Heart right ventricle (tissue), 16 donors: ENCODE measurements around the gene ATG12. TPM values are rescaled to one million over a fixed set of nuclear protein-coding genes. Genes with fewer than 3 reads are reported as not detected.

Experiments used
- ATAC-seq, 8 donors: fragments of 200-7000 bp; cut with Tn5 transposase; one replicate each; pipeline ENCODE4 v1.9.1; 2020; ENCODE audit warnings: mild to moderate bottlenecking in 8 of 8, moderate library complexity in 8 of 8, moderate number of reproducible peaks in 1 of 8
- DNase-seq, 2 donors: peaks; one replicate each; pipeline ENCODE4 v3.0.0-alpha.2; 2020
- H3K27ac ChIP-seq, 10 donors: fragments of 200-600 bp; sonication (generic) in 2 of 10; one replicate each; pipeline versions ENCODE4 v1.5.0 to v1.8.0; 2020 to 2022; ENCODE audit warnings: mild to moderate bottlenecking in 3 of 10
- H3K27me3 ChIP-seq, 7 donors: fragments of 200-600 bp; one replicate each; pipeline ENCODE4 v1.8.0; 2021 to 2022; ENCODE audit warnings: mild to moderate bottlenecking in 2 of 7
- H3K36me3 ChIP-seq, 9 donors: fragments of 200-600 bp; sonication (generic) in 1 of 9; one replicate each; pipeline versions ENCODE4 v1.5.0 to v1.8.0; 2020 to 2022; ENCODE audit warnings: mild to moderate bottlenecking in 2 of 9
- H3K4me1 ChIP-seq, 9 donors: fragments of 200-600 bp; sonication (generic) in 1 of 9; one replicate each; pipeline versions ENCODE4 v1.5.0 to v1.8.0; 2020 to 2022; ENCODE audit warnings: mild to moderate bottlenecking in 4 of 9
- H3K4me3 ChIP-seq, 10 donors: fragments of 200-600 bp; sonication (generic) in 2 of 10; one replicate each; pipeline versions ENCODE4 v1.5.0 to v1.8.0; 2020 to 2022; ENCODE audit warnings: mild to moderate bottlenecking in 7 of 10, moderate library complexity in 2 of 10
- H3K9me3 ChIP-seq, 11 donors: fragments of 200-600 bp in 10 of 11; sonication (generic) in 2 of 11; one replicate each; pipeline versions ENCODE4 v1.5.0 to v1.8.0; 2013 to 2022; ENCODE audit warnings: mild to moderate bottlenecking in 2 of 11, control low read depth in 1 of 11, moderate library complexity in 1 of 11
- WGBS, 2 donors: extraction: QIAGEN DNeasy Blood & Tissue Kit; methylation state at CpG; one replicate each; pipeline ENCODE4 v1.1.7; 2013; ENCODE audit warnings: inconsistent platforms in 1 of 2; 5-methylcytosine and 5-hydroxymethylcytosine counted together
- intact Hi-C, 10 donors: fragments of 100-400 bp; cut with DNase I; formaldehyde crosslinking; loops; one replicate each; pipeline versions ENCODE4 v1.11.1 to v1.14.2; 2022
- polyA plus RNA-seq, 2 donors: library from polyadenylated mRNA; stranded (reverse); fragments of 200-250 nt; gene quantifications; one replicate each; pipeline ENCODE4 v1.2.3, GENCODE V29; 2013
- total RNA-seq, 10 donors: library from RNA; stranded (reverse); fragmentation: NEBNext Ultra II Directional in 3 of 10; extraction: Animal tissue kit (Norgen Biotek cat#: 25700) in 3 of 10; gene quantifications; one replicate each; pipeline versions ENCODE4 v1.2.1 to v1.2.4, GENCODE V29; 2021 to 2023
- TF ChIP-seq, protein P1 (sequence below), 9 donors: fragments of 200-600 bp; sonication (generic) in 2 of 9; IDR thresholded peaks; one replicate each; pipeline versions ENCODE4 v1.5.0 to v1.8.0; 2021 to 2022; ENCODE audit warnings: antibody characterized with exemption in 9 of 9, mild to moderate bottlenecking in 5 of 9, moderate library complexity in 1 of 9
- donor health status: Arrhythmogenic right ventricular cardiomyopathy.
- donor health status: ischemic (EF 13 %, LVEDD 7.1; RV severe dilation, severe dysfunction).
- donor health status: healthy with polysubstance abuse.
- donor health status: DM: no; HTN: yes; CAD: no.
- donor health status: DM: no; HTN: no; CAD: no.
- donor health status: ischemic (EF 25% LVEDD 6.9; RV normal size, moderate dysfunction).
- donor health status: ischemic (EF 25% LVEDD 5.7; RV mildly dilated, moderate dysfunction).
- donor health status: healthy.
- donor health status: DM: yes; HTN: yes; CAD: no.
- donor health status: Ischemic cardiomyopathy.
- donor health status: ischemic (EF 35%, LVEDD 5.7; RV mildly dilated, moderate dysfunction).
- donor health status: nonischemic (EF 11% LVEDD 7.7; RV severe dilation, severe dysfunction).
- donor health status: DM: yes; HTN: yes; CAD: no.
- donor health status: PGD.
- donor health status: ischemic (EF 29% LVEDD 5.4; RV normal size, mild dysfunction).
- donor health status: nonischemic (EF 23%, LVEDD 6.1; RV moderate dilation, normal function).

The ATG12 gene
- total and polyA plus RNA-seq, 12 donors: 18.0 to 29.8 (median 25.0) TPM

DNA sequence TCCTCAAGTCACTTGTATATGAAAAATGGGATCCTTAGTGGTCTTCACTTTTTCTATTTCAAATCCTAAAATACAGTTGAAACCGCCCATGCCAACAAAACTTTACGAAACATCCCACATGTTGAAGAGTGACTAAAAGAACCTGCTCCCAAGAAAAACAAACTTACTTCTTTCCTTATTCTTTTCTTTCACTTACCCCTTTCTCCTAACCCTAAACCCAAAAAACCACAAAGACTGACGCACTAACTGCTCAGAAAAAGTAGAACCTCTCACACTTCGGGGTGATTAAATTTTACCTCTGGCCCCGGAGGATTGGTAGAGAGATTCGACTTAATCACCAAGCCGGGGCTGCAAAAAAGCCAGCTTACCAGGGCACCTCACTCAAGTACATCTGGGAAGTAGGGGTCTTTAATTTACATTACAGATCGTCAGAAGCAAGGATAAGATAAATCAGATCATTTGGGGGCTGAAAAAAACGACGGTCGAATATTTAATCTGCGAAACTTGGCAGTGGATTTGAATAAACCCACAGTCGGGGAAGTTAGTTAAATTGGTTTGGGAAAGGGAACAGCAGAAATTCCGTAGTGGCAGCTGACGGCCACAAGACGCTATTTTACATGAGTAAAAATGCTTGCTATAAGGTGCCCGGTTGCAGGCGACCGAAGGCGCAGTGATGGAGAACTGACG lies 26.2 kb downstream of the ATG12 start:
- no peaks in the 10 kb centered on the region for H3K9me3 ChIP-seq
- H3K4me3 ChIP-seq: peak overlapping the region; percentile 36 to 75 (median 60)
- H3K27me3 ChIP-seq: peaks cover 0 to 81% (median 41%) of the 10 kb centered on the region in 7 donors
- H3K27ac ChIP-seq: no peak overlapping the region
- WGBS, 2 donors: 25 to 26% methylated on average over 21 of the region's 21 CpGs
- peaks cover 0 to 18% (median 9%) of the 10 kb centered on the region in 9 donors for H3K4me1 ChIP-seq
- DNase-seq: no peak
- TF ChIP-seq, protein P1, sequence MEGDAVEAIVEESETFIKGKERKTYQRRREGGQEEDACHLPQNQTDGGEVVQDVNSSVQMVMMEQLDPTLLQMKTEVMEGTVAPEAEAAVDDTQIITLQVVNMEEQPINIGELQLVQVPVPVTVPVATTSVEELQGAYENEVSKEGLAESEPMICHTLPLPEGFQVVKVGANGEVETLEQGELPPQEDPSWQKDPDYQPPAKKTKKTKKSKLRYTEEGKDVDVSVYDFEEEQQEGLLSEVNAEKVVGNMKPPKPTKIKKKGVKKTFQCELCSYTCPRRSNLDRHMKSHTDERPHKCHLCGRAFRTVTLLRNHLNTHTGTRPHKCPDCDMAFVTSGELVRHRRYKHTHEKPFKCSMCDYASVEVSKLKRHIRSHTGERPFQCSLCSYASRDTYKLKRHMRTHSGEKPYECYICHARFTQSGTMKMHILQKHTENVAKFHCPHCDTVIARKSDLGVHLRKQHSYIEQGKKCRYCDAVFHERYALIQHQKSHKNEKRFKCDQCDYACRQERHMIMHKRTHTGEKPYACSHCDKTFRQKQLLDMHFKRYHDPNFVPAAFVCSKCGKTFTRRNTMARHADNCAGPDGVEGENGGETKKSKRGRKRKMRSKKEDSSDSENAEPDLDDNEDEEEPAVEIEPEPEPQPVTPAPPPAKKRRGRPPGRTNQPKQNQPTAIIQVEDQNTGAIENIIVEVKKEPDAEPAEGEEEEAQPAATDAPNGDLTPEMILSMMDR (IDR thresholded peaks at IDR 0.05): peak in 1 of 9 donors; percentile 10
- intact Hi-C loops: loop anchor here in 1 of 10 donors (2.0 kb wide), 1 partner anchor 14 kb away; no protein-coding TSS in a partner anchor
- ATAC-seq: no peak
- peaks cover 0 to 5% (median 0%) of the 10 kb centered on the region in 9 donors for H3K36me3 ChIP-seq

DNA sequence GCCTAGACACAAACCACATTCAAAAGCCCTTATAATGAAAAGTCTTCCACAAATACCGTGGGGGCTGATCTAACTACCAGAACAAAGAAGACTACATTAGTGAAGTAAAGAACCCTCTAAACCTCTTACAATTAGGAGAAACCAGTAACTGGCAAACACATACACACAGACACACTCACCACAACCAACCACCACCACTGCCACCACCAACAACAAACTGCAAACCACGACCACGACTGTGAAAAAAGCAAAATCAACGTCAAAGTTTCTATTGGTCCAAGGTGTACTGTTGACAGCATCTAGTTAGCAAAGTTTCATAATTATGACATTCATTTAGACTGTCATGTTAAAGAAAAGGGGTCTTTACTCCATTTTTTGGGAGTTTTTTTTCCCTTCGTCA lies 27.6 kb downstream of the ATG12 start:
- intact Hi-C loops: loop anchor here in 1 of 10 donors (2.0 kb wide), 1 partner anchor 13 kb away; no protein-coding TSS in a partner anchor
- peak overlapping the region in 4 of 10 donors; percentile 8 to 75 (median 68) for H3K4me3 ChIP-seq

DNA sequence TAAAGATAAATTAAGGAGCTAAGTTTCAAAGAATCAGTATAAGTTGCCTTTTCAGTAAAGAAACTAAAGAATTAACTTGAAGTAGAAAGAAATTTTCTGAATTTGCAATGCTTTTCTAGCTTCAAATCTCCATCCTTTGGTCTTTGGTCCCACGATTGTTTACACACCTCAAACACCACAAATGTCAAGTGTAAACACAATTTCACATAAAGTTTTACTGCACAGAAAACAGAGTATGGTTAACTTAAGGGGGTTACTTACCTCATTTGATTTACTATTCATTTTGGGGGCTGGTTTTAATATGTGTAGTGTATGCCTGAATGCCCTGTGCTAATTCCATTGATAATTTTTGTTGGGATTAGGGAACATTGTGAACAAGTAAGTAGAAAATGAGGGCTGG lies 29.0 kb downstream of the ATG12 start:
- WGBS, 2 donors: 90 to 97% methylated on average over 1 of the region's 1 CpG
- Histone ChIP-seq H3K9me3 (no peaks in the 10 kb centered on the region), H3K27me3 (peaks cover 0 to 62% (median 41%) of the 10 kb centered on the region in 7 donors), H3K36me3 (peaks cover 0 to 20% (median 0%) of the 10 kb centered on the region in 9 donors), H3K27ac (no peak overlapping the region), H3K4me3 (no peak overlapping the region), H3K4me1 (peaks cover 0 to 18% (median 9%) of the 10 kb centered on the region in 9 donors)
- intact Hi-C loops: no loop called here
- TF ChIP-seq, protein P1 (IDR thresholded peaks at IDR 0.05): no peak
- ATAC-seq: no peak
- DNase-seq: no peak

More for the DNA sequence above, 27.6 kb downstream of the ATG12 start:
- Histone ChIP-seq H3K9me3 (no peaks in the 10 kb centered on the region), H3K27ac (no peak overlapping the region), H3K27me3 (peaks cover 0 to 76% (median 41%) of the 10 kb centered on the region in 7 donors), H3K4me1 (peaks cover 0 to 18% (median 9%) of the 10 kb centered on the region in 9 donors), H3K36me3 (peaks cover 0 to 19% (median 0%) of the 10 kb centered on the region in 9 donors)
- TF ChIP-seq, protein P1 (IDR thresholded peaks at IDR 0.05): no peak
- WGBS, 2 donors: 80 to 92% methylated on average over 5 of the region's 5 CpGs
- ATAC-seq: no peak
- no peak for DNase-seq

DNA sequence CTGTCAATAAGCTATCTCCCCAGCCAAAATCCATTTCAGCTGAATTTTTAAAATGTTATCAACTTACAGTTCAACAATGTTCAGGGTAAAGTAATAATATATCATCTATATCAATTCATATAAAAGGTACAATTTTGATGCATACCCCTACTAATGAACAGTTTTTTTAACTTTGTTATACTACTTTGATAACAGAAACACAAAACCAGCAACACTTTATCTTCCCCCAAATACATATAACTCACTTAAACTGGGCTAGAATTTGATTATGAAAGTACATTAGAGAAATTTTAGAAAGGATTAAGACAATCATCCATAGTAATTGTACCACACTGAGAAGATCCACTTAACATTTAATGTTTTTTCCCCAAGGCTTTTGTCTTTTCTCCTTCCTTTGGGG lies 30.0 kb downstream of the ATG12 start:
- TF ChIP-seq, protein P1 (IDR thresholded peaks at IDR 0.05): no peak
- Histone ChIP-seq H3K27ac (no peak overlapping the region), H3K27me3 (peaks cover 0 to 52% (median 35%) of the 10 kb centered on the region in 7 donors), H3K4me3 (no peak overlapping the region), H3K36me3 (peaks cover 0 to 22% (median 0%) of the 10 kb centered on the region in 9 donors), H3K9me3 (no peaks in the 10 kb centered on the region), H3K4me1 (peaks cover 0 to 14% (median 9%) of the 10 kb centered on the region in 9 donors)
- intact Hi-C loops: no loop called here
- ATAC-seq: no peak
- no peak for DNase-seq
